Thyroid gland (tissue), 4 donors: ENCODE results near the gene DKKL1. TPM values are rescaled to one million over a fixed set of nuclear protein-coding genes. Genes with fewer than 3 reads are reported as not detected.

Experiments used
- DNase-seq, 2 donors: peaks; one replicate each; pipeline ENCODE4 v3.0.0-alpha.2; 2019
- H3K27ac ChIP-seq, 3 donors: fragments of 200-600 bp; sonication (generic); 1 replicate in 2 of 3; 2 replicates in 1 of 3; pipeline ENCODE4 v1.5.1; 2016 to 2019; ENCODE audit warnings: mild to moderate bottlenecking in 1 of 3, moderate library complexity in 1 of 3
- H3K27me3 ChIP-seq: fragments of 200-600 bp; sonication (generic); one replicate; pipeline ENCODE4 v1.5.1; 2019
- H3K36me3 ChIP-seq, 2 donors: fragments of 200-600 bp; sonication (generic); one replicate each; pipeline ENCODE4 v1.5.1; 2016 to 2019
- H3K4me1 ChIP-seq, 2 donors: fragments of 200-600 bp; sonication (generic); one replicate each; pipeline ENCODE4 v1.5.1; 2017 to 2019
- H3K4me3 ChIP-seq, 3 donors: fragments of 200-600 bp; sonication (generic); replicated peaks in 1 of 3; 1 replicate in 2 of 3; 2 replicates in 1 of 3; pipeline ENCODE4 v1.5.1; 2016; ENCODE audit warnings: mild to moderate bottlenecking in 1 of 3
- H3K9me3 ChIP-seq: fragments of 200-600 bp; sonication (generic); one replicate; pipeline ENCODE4 v1.5.1; 2017
- POLR2A ChIP-seq, 2 donors: fragments of 450-650 bp; IDR thresholded peaks; one replicate each; pipeline ENCODE4 v1.6.1; 2017; ENCODE audit warnings: antibody characterized with exemption in 2 of 2, mild to moderate bottlenecking in 2 of 2, moderate library complexity in 1 of 2
- WGBS, 2 donors: methylation state at CpG; one replicate each; pipeline ENCODE4 v1.1.5; 2017; 5-methylcytosine and 5-hydroxymethylcytosine counted together
- intact Hi-C: fragments of 100-400 bp; cut with DNase I; formaldehyde crosslinking; loops from one replicate; pipeline ENCODE4 v1.15.1; 2023
- total RNA-seq, 4 donors: library from RNA; depleted of rRNA; stranded (reverse); fragments of >200 nt; gene quantifications; one replicate each; pipeline ENCODE4 v1.2.3, GENCODE V29; 2016
- TF ChIP-seq, protein P1 (sequence below), 6 experiments: fragments of 200-600 bp in 3 of 6; fragments of 450-650 bp in 3 of 6; sonication (generic) in 3 of 6; IDR thresholded peaks; one replicate each; pipeline ENCODE4 v1.5.1; 2016 to 2019; ENCODE audit warnings: antibody characterized with exemption in 6 of 6, mild to moderate bottlenecking in 2 of 6, inconsistent platforms in 1 of 6, moderate library complexity in 1 of 6

The DKKL1 gene
- total RNA-seq, 4 donors from 2014 or later: 1.3 TPM; not detected in 3

DNA sequence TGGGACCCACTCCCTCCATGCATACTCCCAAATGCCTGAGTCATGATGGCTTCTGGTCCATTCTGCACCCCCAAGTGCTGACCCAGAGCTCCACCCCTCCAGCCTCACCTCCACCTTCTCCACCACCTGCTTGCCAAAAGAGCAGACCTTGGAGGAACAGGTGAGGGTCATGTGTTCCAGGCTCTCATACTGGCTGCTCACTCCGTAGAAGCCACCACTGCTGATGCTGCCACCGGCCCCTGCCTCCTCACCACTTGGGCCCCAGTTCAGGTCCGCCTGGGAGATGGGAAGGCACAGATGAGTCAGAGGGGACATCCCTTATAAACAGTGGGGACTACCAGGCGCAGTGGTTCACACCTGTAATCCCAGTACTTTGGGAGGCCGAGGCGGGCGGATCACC lies 20.6 kb upstream of the DKKL1 start:
- TF ChIP-seq, protein P1, sequence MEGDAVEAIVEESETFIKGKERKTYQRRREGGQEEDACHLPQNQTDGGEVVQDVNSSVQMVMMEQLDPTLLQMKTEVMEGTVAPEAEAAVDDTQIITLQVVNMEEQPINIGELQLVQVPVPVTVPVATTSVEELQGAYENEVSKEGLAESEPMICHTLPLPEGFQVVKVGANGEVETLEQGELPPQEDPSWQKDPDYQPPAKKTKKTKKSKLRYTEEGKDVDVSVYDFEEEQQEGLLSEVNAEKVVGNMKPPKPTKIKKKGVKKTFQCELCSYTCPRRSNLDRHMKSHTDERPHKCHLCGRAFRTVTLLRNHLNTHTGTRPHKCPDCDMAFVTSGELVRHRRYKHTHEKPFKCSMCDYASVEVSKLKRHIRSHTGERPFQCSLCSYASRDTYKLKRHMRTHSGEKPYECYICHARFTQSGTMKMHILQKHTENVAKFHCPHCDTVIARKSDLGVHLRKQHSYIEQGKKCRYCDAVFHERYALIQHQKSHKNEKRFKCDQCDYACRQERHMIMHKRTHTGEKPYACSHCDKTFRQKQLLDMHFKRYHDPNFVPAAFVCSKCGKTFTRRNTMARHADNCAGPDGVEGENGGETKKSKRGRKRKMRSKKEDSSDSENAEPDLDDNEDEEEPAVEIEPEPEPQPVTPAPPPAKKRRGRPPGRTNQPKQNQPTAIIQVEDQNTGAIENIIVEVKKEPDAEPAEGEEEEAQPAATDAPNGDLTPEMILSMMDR (IDR thresholded peaks at IDR 0.05): no peak
- no peak for TF ChIP-seq POLR2A (IDR thresholded peaks at IDR 0.05)
- intact Hi-C loops: no loop called here
- DNase-seq: no peak
- 90 to 97% methylated on average over 5 to 6 of the region's 7 CpGs for WGBS, 2 donors
- Histone ChIP-seq H3K36me3 (peaks cover 7 to 13% of the 10 kb centered on the region in 2 donors), H3K4me3 (no peak overlapping the region), H3K27me3 (no peaks in the 10 kb centered on the region), H3K27ac (no peak overlapping the region), H3K9me3 (no peaks in the 10 kb centered on the region), H3K4me1 (peaks cover 19 to 20% of the 10 kb centered on the region in 2 donors)

DNA sequence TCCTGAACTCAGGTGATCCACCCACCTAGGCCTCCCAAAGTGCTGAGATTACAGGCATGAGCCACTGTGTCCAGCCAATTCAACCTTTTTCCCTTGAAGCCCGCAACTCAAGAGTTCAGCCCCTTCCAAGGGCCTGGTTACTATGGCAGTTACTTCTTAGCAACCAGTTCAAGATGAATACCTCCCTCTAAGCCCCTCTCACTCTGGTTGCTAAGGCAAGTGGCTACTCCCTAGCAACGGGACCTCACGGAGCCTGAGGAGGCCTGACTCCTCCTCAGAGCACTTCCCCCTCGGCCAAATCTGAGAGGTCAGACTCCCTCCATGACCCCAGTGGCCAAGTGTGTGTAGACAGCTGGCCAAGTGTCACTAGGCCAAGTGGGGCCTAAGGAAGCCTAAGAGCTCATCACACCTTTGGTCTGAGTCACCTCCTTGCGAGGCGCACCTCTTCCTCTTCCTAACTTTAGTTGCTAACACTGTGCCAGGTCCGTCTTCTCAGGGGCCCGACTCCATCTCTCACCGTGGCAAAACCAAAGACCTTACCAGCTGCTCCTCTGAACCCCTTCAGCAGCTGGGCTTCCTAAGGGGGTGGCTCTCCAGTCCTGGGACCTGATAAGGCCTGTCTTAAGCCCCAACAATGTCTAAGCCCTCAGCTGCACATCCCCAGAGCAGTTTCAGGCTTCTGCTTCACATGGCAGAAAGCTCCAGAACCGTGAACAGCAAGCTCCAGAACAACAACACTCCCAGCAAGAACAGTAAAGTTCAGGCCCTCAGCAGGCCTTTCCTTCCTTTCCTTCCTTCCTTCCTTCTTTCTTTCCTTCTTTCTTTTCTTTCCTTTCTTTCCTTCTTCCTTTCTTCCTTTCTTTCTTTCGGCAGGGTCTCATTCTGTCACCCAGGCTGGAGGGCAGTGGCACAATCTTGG lies 18.9 kb upstream of the DKKL1 start:
- 78 to 87% methylated on average over 9 to 11 of the region's 11 CpGs for WGBS, 2 donors
- intact Hi-C loops: no loop called here
- H3K36me3 ChIP-seq: peaks cover 10 to 13% of the 10 kb centered on the region in 2 donors
- H3K9me3 ChIP-seq: no peaks in the 10 kb centered on the region
- no peak overlapping the region for H3K4me3 ChIP-seq
- no peaks in the 10 kb centered on the region for H3K27me3 ChIP-seq
- no peak for TF ChIP-seq POLR2A (IDR thresholded peaks at IDR 0.05)
- TF ChIP-seq, protein P1 (IDR thresholded peaks at IDR 0.05): no peak
- H3K27ac ChIP-seq: no peak overlapping the region
- peaks cover 3% of the 10 kb centered on the region in 2 donors for H3K4me1 ChIP-seq
- no peak for DNase-seq

DNA sequence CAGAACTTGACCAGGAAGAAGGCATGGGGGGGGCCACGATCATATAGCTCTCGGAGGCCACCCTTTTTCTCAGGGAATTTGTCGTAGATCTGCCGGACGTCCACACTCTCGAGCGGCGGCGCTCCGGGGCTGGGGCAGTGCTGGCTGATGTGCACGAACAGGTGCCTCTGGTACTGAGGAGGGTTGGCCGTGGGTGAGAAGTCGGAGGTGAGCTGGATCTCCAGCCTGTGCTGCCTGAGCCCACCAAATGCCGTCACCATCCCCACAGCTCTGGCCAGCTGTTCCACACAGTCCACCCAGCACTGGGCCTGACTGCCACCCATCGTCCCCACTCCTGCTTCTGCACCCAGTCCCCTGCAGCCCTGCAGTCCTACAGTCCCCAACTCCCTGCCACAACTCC lies 16.5 kb upstream of the DKKL1 start:
- intact Hi-C loops: no loop called here
- DNase-seq: no peak
- Histone ChIP-seq H3K27me3 (no peaks in the 10 kb centered on the region), H3K4me3 (no peak overlapping the region), H3K4me1 (no peaks in the 10 kb centered on the region), H3K36me3 (peaks cover 12 to 13% of the 10 kb centered on the region in 2 donors), H3K9me3 (no peaks in the 10 kb centered on the region), H3K27ac (no peak overlapping the region)
- 92 to 95% methylated on average over 15 of the region's 15 CpGs for WGBS, 2 donors
- TF ChIP-seq POLR2A (IDR thresholded peaks at IDR 0.05): no peak
- TF ChIP-seq, protein P1 (IDR thresholded peaks at IDR 0.05): no peak

DNA sequence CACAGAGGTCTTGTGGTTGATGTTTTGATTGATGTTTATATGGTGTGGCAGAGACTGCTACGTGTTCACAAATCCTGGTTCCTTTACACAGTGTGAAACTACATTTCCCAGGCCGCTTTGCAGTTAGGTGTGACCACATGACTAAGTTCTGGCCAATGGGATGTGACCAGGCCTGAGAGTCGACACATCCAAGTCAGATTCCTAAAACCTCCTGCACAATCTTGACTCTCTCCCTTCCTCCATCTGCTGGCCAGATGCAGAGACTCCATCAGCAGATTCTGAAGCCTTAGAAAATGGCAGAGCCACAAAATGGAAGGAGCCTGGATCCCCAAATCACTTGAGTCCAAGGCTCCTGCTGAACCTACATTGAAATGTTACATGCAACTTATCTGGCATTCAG lies 15.8 kb upstream of the DKKL1 start:
- H3K36me3 ChIP-seq: peaks cover 6 to 13% of the 10 kb centered on the region in 2 donors
- H3K4me3 ChIP-seq: no peak overlapping the region
- DNase-seq: no peak
- WGBS, 2 donors: 72 to 83% methylated on average over 3 of the region's 3 CpGs
- TF ChIP-seq, protein P1 (IDR thresholded peaks at IDR 0.05): no peak
- TF ChIP-seq POLR2A (IDR thresholded peaks at IDR 0.05): no peak
- H3K27ac ChIP-seq: no peak overlapping the region
- H3K27me3 ChIP-seq: no peaks in the 10 kb centered on the region
- no peaks in the 10 kb centered on the region for H3K4me1 ChIP-seq
- H3K9me3 ChIP-seq: no peaks in the 10 kb centered on the region
- intact Hi-C loops: no loop called here
